NOMO-1 (cell line): Measurements from ENCODE around the gene MAGEB17.
"Not testable (repeated sequence)": the region's sequence is repeated elsewhere in the genome, so short reads cannot be mapped to it uniquely, and the experiment has no call there.

Experiments
- DNase-seq, 2 experiments: peaks; one replicate each; lab custom pipeline; 2025; ENCODE audit not compliant: unreplicated experiment in 2 of 2; lab: John Stamatoyannopoulos, UW

The MAGEB17 gene

DNA sequence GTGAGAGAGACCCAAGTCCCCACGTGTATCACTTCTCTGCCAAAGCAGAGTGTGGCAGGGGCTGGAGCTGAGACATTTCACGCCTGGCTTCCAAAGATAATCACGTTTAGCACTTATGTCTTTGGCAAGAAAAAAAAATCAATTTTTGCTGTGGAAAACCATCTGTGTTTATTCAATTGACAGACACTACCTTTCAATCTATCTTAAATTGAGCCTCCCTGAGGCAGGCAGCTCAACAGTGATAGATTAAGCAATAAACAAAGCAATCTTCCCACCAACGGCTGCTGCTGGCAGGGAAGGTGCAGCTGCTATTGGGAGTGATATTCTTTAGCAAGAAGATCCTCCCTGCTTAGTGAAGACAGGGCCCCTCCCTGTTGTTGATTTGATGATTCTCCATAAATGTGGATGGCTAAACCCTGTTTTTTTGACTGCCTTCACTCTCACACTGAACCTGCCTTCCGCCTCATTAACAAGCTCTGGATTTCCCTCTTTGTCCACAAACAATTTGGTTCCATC is 11.6 kb upstream of the MAGEB17 start:
- peak; percentile 28 to 47 for DNase-seq

DNA sequence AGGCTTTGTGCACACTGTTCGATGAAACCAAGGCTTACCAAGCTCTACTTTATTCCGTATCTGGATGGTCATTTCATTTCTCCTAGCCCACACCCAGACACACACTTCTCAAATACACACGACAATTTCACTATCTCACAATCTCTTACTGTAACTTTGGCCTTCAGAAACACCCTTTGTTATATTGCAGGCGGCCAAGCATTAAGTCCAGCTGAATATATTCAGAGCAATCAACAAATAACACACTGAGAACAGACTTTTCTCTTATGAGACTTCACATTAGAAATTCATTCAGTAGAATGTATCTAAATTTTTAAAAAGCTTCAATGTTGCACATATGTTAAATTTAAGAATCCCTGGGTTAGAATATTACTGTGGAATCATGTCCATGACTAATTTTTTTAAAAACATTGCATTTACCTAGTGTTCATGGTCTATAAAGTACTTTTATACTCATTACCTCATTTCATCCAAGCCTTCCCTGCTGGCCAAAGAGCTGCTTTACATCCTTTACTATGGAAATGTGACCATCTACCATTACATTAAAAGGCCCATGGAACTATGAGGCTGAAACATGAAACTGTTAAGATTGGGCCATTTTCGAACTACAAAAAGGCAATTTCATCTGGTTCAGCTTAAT is 10.5 kb upstream of the MAGEB17 start:
- DNase-seq: no peak

DNA sequence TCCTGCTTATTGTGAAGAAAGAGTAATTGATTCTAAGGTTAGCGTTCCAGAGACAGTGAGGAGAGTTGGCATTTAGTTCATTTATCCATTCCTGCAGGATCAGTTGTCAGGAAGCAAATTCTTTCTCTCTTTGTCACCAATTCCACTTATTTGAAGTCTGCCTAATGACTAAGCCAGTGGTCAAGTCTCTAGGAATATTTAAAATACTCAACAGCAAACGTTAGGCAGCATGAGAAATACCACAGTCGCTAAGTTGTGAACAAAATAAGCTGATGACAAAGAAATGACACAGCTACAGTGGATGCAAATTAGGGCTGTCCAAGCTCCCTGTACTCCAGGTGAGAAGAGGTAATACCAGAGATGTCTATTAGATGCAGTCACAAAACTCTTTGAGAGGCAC is 6.6 kb upstream of the MAGEB17 start:
- DNase-seq: no peak

DNA sequence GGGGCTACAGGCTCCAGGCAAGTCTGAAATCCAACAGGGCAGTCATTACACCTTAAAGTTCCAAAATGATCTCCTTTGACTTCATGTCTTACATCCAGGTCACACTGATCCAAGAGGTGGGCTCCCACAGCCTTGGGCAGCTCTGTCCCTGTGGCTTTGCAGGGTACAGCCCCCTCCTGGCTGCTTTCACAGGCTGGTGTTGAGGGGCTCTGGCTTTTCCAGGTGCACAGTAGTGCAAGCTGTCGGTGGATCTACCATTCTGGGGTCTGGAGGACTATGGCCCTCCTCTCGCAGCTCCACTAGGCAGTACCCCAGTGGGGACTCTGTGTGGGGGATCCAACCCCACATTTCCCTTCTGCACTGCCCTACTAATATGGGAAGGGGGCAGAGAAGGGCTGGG is 6.1 kb upstream of the MAGEB17 start:
- DNase-seq: not testable (repeated sequence)

DNA sequence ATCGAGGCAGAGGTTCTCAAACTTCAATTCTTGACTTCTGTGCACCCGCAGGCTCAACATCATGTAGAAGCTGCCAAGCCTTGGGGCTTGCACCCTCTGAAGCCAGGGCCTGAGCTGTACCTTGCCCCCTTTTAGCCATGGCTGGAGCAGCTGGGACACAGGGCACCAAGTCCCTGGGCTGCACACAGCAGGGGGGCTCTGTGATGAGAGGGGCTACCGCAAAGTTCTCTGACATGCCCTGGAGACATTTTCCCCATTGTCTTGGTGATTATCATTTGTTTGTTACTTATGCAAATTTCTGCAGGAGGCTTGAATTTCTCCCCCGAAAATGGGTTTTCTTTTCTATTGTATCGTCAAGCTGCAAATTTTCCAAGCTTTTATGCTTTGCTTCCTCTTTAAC is 4.9 kb upstream of the MAGEB17 start:
- DNase-seq: no peak

DNA sequence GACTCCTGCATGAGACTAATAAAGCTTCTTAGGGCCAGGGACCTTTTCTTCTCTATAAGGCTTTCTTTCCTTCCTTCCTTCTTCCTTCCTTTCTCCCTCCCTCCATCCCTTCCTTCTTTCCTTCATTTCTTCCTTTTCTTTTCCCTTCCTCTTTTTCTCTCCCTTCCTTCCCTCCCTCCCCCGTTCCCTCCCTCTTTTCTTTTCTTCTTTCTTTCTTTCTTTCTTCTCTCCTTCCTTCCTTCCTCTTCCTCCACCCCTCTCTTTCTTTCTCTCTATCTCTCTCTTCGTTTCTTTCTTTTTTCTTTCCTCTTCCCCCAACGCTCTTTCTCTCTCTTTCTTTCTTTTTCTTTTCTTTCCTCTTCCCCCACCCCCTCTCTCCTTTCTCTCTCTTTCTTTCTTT is 2.5 kb upstream of the MAGEB17 start:
- no peak for DNase-seq

DNA sequence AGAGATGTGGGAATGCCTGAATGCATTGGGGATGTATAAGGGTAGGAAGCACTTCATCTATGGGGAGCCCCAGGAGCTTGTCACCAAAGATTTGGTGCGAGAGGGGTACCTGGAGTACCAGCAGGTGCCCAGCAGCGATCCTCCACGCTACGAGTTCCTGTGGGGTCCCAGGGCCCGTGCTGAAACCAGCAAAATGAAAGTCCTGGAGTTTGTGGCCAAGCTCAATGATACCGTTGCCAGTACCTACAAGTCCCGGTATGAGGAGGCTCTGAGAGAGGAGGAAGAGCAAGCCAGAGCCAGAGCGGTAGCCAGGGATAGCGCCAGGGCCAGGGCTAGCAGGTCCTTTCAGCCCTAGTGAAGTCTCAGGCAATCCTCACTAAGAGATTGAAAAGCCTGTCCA is 3.8 kb downstream of the MAGEB17 start:
- DNase-seq: no peak

DNA sequence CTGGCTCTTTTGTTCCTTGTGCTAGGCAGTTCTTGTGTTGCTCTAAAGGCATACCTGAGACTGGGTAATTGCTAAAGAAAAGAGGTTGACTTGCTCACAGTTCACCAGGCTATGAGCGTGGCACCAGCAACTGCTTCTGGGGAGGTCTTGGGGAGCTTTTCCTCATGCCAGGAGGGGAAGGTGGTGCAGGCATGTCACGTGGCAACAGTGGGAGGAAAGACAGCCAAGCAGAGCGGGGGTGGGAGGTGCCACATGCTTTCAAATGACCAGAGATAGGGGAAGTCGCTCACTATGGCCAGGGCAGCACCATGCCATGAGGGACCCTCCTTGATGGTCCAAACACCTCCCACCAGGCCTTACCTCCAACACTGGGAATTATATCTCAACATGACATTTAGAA is 4.7 kb downstream of the MAGEB17 start:
- no peak for DNase-seq

DNA sequence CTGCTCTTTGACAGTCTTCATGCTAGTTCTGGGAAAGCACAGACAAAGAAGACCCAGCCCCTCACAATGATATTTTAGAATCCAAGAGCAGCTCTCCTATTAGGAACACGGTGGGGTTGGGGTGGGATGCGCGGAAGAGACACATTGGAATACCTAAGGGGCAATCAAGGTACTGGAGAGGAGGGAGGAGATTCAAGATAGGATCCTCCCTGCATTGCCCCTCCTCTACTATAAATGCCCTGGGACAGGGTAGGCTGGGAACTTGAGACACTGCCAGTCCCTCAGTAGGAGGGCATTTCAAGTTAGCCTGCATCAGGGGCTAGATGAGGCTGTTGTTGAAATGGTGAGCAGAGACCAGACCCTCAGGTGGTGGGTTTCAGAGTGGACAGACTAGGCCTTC is 5.1 kb downstream of the MAGEB17 start:
- DNase-seq: no peak

DNA sequence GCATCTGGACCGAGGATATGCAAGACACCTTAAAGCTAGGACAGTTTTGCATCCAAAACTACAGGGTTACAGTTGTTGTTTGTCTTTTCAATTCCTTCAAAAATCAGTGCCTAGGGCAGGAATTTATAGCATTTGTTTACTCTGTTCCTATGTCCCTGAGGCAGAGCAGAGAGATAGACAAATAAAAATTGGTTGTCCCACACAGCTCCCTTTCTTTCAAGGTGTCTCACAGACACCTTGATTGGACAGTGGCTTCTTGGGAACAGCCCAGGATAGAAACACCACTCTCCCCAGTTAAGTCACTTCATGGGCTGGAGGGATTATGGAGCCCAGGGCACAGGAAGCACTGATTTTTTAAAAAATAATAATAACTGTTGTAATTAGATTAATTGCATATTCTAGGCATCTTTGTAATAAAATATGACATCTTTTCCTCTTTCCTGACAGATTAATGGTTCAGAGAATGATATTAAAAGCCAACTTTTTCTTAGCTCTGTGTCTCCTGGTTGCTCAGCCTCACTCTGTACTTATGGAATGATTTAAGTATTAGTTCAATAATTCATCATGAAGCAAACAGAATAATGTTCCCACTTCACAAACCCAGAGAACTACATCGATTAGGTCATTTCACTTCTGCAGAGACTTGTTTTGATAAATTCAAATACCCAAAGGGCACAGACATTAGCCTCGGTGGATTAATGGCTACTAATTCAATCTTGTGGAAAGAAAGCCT is 8.2 kb downstream of the MAGEB17 start:
- no peak for DNase-seq

DNA sequence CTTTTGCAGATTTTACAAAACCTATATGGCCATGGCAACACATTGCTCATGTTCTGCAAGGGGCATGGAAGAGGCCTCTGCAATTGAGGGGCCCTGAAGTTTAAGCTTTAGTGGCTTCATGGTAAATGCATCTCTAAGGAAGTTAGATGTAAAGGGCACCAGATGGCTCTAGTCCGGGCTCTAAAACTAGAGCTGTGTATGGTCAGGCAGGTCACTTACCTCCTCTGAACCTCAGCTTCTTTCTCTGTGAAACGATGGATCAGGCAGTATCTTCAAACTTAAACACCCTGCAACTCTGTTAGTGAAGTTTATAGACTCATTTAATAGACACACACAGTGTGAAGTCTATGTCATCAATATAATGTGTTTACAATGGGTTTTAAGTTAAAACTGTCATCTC is 10.0 kb downstream of the MAGEB17 start:
- peak; percentile 45 to 46 for DNase-seq

DNA sequence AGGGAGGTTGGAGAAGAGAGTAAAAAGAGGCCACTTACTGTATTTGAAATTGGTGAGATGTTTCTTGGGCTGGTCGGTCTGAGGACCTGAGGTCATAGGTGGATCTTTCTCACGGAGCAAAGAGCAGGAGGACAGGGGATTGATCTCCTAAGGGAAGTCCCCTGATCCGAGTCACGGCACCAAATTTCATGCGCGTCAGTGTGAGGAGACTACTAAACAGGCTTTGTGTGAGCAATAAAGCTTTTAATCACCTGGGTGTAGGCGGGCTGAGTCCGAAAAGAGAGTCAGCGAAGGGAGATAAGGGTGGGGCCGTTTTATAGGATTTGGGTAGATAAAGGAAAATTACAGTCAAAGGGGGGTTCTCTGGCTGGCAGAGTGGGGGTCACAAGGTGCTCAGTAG is 16.6 kb downstream of the MAGEB17 start:
- DNase-seq: not testable (repeated sequence)

DNA sequence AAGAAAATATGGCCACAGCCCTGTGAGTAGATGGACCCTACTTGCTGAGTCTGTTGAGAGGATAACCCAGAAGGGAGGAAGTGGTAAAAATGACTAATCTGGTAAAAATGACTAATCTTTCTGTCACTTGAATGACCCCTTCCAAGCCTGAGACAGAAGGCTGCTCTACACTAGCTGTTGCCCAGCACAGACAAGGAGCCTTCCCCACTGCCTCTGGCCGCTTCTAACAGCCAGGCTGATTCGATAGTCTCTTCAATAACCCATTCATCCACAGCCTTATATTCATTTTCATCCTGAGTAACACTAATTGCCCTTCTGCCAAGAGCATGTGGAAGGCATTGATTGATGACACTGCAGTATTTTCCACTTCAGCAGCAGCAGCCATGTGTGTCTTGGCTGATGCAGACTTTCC is 18.4 kb downstream of the MAGEB17 start:
- DNase-seq: peak; percentile 67 to 96

DNA sequence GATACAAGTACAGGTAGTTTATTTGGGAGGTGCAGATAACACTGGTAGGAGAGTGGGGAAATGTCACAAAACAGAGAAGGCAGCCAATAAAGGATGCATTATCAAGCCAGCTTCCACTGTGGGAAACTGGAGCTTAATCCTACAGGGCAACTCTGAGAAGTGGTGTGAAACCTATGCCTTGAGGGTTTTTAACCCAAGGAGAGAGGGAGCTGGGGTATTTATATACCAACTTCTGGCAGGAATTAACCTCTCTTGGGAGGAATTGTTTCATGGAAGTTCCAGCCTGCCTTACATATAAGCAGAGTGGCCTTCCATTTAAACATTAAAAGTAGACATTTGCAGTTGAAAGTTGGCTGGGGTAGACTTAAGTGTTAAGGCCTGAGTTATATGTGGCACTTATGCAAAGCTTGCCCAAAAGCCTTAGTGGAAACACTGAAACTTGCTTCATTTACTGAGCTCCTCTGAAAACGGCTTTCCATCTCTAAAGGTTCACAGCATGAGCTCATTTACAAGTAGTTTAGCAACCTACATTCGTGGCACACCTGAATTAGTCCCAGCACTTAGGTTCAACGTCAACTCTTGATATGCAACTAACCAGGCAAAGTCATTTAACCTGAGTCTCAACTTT is 19.2 kb downstream of the MAGEB17 start:
- DNase-seq: no peak

DNA sequence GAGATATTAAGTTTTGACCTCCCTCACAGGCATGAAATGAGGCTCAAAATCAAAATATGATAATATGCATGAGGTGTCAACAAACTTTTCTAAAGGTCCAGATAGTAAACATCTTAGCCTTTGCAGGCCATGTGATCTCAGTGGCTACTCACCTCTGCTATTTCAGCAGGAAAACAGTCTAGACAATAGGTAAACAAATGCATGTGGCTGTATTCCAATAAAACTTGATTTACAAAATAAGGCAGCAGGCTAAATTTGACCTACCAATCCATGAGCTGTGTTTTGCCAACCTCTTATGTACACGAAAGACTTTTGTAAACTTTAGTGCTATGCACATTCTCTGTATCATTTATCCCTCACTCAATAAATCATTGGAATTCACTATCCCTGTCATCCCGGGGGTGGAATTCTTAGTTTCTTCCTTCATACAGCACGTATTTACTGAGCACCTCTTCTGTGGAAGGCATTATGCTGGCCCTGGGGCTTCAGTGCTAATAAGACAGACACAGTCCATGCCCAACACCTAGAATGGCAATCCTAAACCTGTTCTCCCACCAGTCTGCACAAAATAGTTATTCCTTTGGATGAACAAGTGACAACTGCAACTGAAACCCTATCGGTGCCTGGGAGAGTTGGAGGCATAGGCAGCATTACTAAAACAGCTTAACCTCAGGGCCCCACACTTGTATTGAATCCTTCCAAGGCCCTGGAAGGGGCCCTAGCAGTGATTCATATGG is 19.9 kb downstream of the MAGEB17 start:
- no peak for DNase-seq

DNA sequence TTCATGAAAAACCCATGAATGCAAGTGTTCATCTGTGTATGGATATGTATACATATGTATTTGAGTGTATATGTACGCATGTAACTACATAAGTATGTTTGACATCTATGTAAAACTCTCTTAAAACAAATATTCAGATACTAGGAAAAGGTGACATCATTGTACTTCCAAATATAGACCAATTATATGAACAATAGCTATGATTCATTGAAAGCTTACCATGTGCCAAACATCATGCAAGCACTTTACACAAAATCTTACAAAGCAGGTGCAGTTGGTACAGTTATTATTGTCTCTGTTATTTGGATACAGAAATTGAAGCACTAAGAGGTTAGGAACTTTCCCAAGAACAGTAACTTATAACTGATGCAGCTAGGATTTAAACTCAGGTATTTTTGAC is 21.4 kb downstream of the MAGEB17 start:
- DNase-seq: no peak

DNA sequence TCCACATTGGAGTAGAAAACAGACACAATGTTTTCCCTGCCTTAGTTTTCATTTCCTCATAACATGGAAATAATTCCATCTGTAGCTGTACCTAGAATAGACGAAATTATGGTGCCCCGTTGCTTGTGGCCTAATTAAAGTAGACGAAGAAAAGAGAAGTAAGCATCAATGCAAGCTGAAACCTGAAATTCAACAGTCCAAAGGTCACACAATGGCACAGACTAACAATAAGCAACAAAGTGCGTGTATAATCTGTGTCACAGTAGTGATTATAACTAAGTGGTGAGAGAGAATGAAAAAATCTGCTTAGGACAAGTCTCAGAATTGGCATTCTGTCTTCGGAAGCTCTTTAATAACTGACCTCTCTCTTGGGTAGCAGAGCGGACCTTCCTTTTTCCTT is 24.3 kb downstream of the MAGEB17 start:
- DNase-seq: peak; percentile 67 to 90

DNA sequence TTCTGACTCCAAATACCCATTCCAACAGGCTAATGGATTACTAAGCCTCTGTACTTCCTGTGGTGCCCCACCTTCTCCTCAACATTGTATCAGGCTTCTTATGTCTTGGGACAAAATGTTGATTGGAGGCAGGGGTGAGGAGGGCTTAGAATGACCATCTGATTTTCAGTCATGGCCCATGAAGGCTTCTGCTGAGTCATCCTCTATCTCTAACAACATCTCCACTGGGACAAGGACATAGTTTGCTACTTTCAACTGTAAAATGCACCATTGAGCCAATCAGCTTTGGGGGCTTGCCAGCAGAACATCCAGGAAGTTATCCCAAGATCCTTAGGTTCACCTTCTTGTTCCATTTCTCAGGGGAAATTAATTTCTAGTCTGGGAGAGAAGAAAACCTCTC is 29.5 kb downstream of the MAGEB17 start:
- DNase-seq: no peak

DNA sequence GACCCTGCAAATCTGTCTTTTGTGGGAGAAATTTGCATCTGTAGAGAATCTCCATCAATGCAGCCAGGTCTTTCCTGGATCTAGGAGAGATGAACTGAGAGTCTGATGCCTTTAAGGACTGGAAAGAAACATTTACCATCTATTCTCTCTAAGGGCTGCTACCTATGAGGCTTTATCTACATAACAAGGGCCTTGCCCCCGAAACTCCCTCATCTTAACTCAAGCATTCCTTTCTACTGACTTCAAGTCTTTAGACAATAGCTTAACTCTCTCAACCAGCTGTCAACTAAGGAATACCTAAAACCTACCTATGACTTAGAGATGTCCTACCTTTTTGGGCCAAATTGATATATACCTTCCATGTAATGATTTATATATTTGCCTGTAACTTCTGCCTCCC is 32.1 kb downstream of the MAGEB17 start:
- no peak for DNase-seq

DNA sequence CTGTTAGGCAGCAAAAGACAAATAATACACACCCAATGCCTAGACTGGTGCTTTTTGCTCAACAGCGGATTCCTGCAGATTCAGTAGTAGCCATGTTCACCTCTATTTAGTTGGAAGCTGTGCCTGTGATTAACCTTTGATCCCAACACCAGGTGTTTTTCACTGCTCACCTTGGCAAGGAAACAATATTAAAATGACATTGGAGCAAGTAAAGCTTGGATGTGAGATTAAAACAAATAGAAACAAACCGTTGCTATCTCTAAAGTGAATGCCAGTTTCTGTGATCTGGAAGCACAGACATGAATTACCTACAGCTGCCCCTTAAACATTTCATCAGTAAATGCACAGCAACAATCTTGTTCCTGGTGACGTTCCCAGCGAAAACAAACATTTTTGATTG is 35.7 kb downstream of the MAGEB17 start:
- DNase-seq: no peak

DNA sequence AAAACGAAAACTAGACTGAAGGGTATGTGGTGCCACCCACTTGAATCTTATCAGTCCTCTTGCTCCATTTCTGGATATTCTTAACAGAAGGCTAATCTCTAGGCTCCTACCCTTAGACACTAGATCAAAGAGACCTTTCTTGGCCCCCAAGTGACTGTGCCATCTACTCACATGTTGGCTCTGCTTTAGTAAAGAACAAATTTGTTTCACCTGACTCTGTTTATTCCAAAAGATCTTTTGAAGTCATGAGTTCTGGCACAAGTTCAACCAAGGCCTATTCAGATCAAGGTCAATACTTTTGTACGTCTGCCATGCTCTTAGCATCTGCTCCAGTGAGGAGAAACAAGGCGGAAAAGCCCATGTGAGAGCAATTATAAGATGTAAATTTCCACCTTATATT is 37.3 kb downstream of the MAGEB17 start:
- no peak for DNase-seq
